CD4-positive, alpha-beta T cell treated with Interferon gamma for 1 hour (primary cell): Measurements from ENCODE around the gene ZNF181.
"Not testable (repeated sequence)": the region's sequence is repeated elsewhere in the genome, so short reads cannot be mapped to it uniquely, and the experiment has no call there.

Experiments used
- DNase-seq: peaks from one replicate; pipeline ENCODE4 v3.0.0-alpha.2; 2020

ZNF181 gene

GRCh38 chr19:34733746-34734536, at the start of gene ZNF181:
ZNF181 (plus strand) TSS chr19:34734243; CDS start chr19:34735038, 795 bp downstream.
- DNase-seq = peak; percentile 79

- DNase-seq = not testable (repeated sequence)
These were observed 48.8 kb upstream of the ZNF181 start for GRCh38 chr19:34685266-34685665.

- DNase-seq = no peak
These were observed 47.6 kb upstream of the ZNF181 start for GRCh38 chr19:34686455-34686854.

- no peak for DNase-seq
These were observed 46.7 kb upstream of the ZNF181 start for GRCh38 chr19:34687348-34687747.

GRCh38 chr19:34688592-34688991, 45.5 kb upstream of the ZNF181 start:
- no peak for DNase-seq

GRCh38 chr19:34690372-34690771, 43.7 kb upstream of the ZNF181 start:
- DNase-seq = no peak

- DNase-seq = no peak
These were observed 41.5 kb upstream of the ZNF181 start for GRCh38 chr19:34692549-34692948.

- no peak for DNase-seq
These were observed 26.4 kb upstream of the ZNF181 start for GRCh38 chr19:34707661-34708060.

- DNase-seq = no peak
These were observed 22.2 kb upstream of the ZNF181 start for GRCh38 chr19:34711890-34712289.

- DNase-seq = peak; percentile 31
These were observed 21.4 kb upstream of the ZNF181 start for GRCh38 chr19:34712395-34713261.

- no peak for DNase-seq
These were observed 20.8 kb upstream of the ZNF181 start for GRCh38 chr19:34713262-34713637.

GRCh38 chr19:34715357-34715756, 18.7 kb upstream of the ZNF181 start:
- DNase-seq = no peak

- DNase-seq = no peak
These were observed 11.7 kb upstream of the ZNF181 start for GRCh38 chr19:34722353-34722752.

GRCh38 chr19:34725400-34725799, 8.6 kb upstream of the ZNF181 start:
- no peak for DNase-seq

GRCh38 chr19:34731019-34731829, 2.8 kb upstream of the ZNF181 start:
- no peak for DNase-seq

GRCh38 chr19:34731964-34732363, 2.1 kb upstream of the ZNF181 start:
- no peak for DNase-seq

GRCh38 chr19:34732612-34733211, 1.3 kb upstream of the ZNF181 start:
- DNase-seq = no peak

- peak; percentile 68 for DNase-seq
These were observed 737 bp upstream of the ZNF181 start for GRCh38 chr19:34733266-34733745.

- no peak for DNase-seq
These were observed 577 bp downstream of the ZNF181 start for GRCh38 chr19:34734537-34735103.

GRCh38 chr19:34744896-34745690, 11.1 kb downstream of the ZNF181 start:
- DNase-seq = no peak

GRCh38 chr19:34757441-34757840, 23.4 kb downstream of the ZNF181 start:
- DNase-seq = no peak
